SH-SY5Y (cell line): ENCODE measurements around the gene TRIM14.

ENCODE experiments used
- GATA2 ChIP-seq: IDR thresholded peaks from 2 replicates; pipeline ENCODE4 v1.6.1; 2011; ENCODE audit warnings: mild to moderate bottlenecking, low read depth, low read length
- GATA3 ChIP-seq: IDR thresholded peaks from 2 replicates; pipeline ENCODE4 v1.6.1; 2011; ENCODE audit warnings: low read depth, mild to moderate bottlenecking, low read length, moderate library complexity

DNA sequence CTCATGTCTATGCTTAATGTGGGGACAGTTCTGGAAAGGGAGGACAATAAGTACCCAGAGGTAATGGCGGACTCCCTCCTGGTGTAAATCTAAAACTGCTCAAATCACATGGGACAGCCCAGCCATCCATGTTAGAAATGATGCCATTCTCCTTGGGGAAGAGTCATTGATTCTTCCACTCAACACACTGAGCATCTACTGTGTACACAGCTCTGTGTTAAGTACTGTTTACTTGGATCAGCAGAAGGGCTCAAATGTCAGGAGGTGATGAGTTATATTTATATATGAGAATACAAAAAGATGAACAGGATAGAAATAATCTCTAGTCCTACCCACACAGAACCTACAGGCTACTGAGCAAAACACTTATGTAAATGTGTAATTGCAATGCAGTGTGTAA lies 94.3 kb downstream of the TRIM14 start:
- TF ChIP-seq GATA2 (no peak), GATA3 (no peak)
